NCI-H774 (cell line): Measurements from ENCODE around the gene WNT5B.
"Not testable (repeated sequence)": the region's sequence is repeated elsewhere in the genome, so short reads cannot be mapped to it uniquely, and the experiment has no call there.

Experiments used
- DNase-seq: peaks from one replicate; lab custom pipeline; 2025; lab: John Stamatoyannopoulos, UW

Gene WNT5B

GRCh38 chr12:1598757-1599156 lies 30.3 kb upstream of the WNT5B start:
- no peak for DNase-seq

GRCh38 chr12:1602706-1603105 lies 26.3 kb upstream of the WNT5B start:
- not testable (repeated sequence) for DNase-seq

- no peak for DNase-seq
These were observed 25.6 kb upstream of the WNT5B start for GRCh38 chr12:1603269-1603993.

GRCh38 chr12:1604464-1604863 lies 24.6 kb upstream of the WNT5B start:
- DNase-seq, result no peak

GRCh38 chr12:1605129-1606020 lies 23.7 kb upstream of the WNT5B start:
- peak; percentile 57 for DNase-seq

- DNase-seq, result peak; percentile 60
These were observed 22.9 kb upstream of the WNT5B start for GRCh38 chr12:1606021-1606622.

- DNase-seq, result no peak
These were observed 20.9 kb upstream of the WNT5B start for GRCh38 chr12:1607940-1608712.

- no peak for DNase-seq
These were observed 20.3 kb upstream of the WNT5B start for GRCh38 chr12:1608713-1609119.

GRCh38 chr12:1610072-1610643 lies 18.9 kb upstream of the WNT5B start:
- DNase-seq, result no peak

- no peak for DNase-seq
These were observed 17.0 kb upstream of the WNT5B start for GRCh38 chr12:1611803-1612572.

GRCh38 chr12:1613860-1614259 lies 15.2 kb upstream of the WNT5B start:
- DNase-seq, result no peak

- no peak for DNase-seq
These were observed 14.7 kb upstream of the WNT5B start for GRCh38 chr12:1614360-1614759.

GRCh38 chr12:1616233-1617066 lies 12.6 kb upstream of the WNT5B start:
- no peak for DNase-seq

- DNase-seq, result no peak
These were observed 10.5 kb upstream of the WNT5B start for GRCh38 chr12:1618489-1618888.

- DNase-seq, result no peak
These were observed 9.9 kb upstream of the WNT5B start for GRCh38 chr12:1619159-1619558.

GRCh38 chr12:1619587-1619986 lies 9.4 kb upstream of the WNT5B start:
- DNase-seq, result no peak

- DNase-seq, result no peak
These were observed 8.9 kb upstream of the WNT5B start for GRCh38 chr12:1620092-1620491.

- DNase-seq, result no peak
These were observed 6.6 kb upstream of the WNT5B start for GRCh38 chr12:1622406-1622805.

GRCh38 chr12:1629338-1630132 lies 504 bp downstream of the WNT5B start:
- DNase-seq, result no peak
